ENCODE measurements around the gene SHQ1. TPM values are rescaled to one million over a fixed set of nuclear protein-coding genes. Genes with fewer than 3 reads are reported as not detected.
A peak's percentile ranks its signal among the peaks of the same experiment; 100 is the strongest.

The SHQ1 gene
- total RNA-seq, 1 experiment from 2014 or later: 24.8 TPM

DNA sequence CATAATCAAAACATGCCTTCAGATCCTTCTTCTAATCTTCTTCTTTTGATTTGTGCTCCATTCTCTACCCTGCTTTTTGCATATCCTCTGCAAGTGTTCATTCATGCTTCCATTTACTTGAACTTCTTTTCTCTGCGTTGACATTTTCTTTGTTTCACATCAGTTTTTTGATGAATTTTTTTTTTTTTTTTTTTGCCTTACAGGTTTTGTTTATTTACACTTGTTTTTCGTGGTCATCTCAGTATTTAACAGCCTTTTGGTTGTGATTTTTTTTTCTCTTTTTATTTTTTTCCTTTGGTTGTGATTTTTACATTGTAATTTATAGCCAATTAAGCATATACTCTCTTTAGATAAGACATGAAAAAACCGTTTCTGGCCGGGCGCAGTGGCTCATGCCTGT lies 11.8 kb upstream of the SHQ1 start:
- ChIA-PET POLR2A (ENCODE audit: unreplicated experiment) (no interaction called here), CTCF (no interaction called here)
- TF ChIP-seq CTCF (conservative IDR thresholded peaks at IDR 0.05) (no peak), EZH2 (IDR thresholded peaks at IDR 0.05; ENCODE audit: low read depth) (no peak)
- no peak overlapping the region for H2AFZ ChIP-seq
- H3K27me3 ChIP-seq (ENCODE audit: insufficient read depth, low read depth): no peaks in the 10 kb centered on the region
- no peak overlapping the region for H3K4me2 ChIP-seq
- H3K4me1 ChIP-seq (replicated peaks; ENCODE audit: insufficient read depth): no peaks in the 10 kb centered on the region
- no peaks in the 10 kb centered on the region for H3K36me3 ChIP-seq (ENCODE audit: low read depth)
- no peaks in the 10 kb centered on the region for H3F3A ChIP-seq (ENCODE audit: insufficient read depth, low read depth)
- no peaks in the 10 kb centered on the region for H3K79me2 ChIP-seq (ENCODE audit: low read depth)
- no peak for DNase-seq
- no peak overlapping the region for H3K4me3 ChIP-seq
- no peak overlapping the region for H3K27ac ChIP-seq
- no peaks in the 10 kb centered on the region for H3K9me2 ChIP-seq (ENCODE audit: insufficient read depth)
- BruUV-seq (replicated peaks): no TSS peak
- H3K9me3 ChIP-seq (ENCODE audit: insufficient read depth, low read depth): no peaks in the 10 kb centered on the region
- intact Hi-C loops (cut with micrococcal nuclease; ENCODE audit: unreplicated experiment): no loop called here
- no peaks in the 10 kb centered on the region for H4K20me1 ChIP-seq (ENCODE audit: insufficient read depth)

DNA sequence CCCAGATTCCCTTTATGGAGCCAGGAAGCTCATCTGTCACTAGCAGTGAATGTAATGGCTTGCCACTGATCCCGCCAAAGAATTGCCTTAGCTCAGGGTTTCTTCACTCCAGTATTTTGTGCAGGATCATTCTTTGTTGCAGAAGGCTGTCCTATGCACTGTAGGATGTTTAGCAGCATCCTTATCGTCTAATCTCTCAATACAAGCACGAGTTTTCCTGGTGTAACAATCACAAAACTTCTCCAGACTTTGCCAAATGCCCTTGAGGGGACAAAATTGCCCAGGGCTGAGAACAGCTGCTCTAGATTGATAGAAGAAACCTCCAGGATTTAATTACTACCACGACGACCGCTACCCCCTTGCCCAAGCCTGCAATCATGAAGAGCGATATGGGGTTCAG lies 6.8 kb upstream of the SHQ1 start:
- ChIA-PET POLR2A (ENCODE audit: unreplicated experiment) (no interaction called here), CTCF (no interaction called here)

DNA sequence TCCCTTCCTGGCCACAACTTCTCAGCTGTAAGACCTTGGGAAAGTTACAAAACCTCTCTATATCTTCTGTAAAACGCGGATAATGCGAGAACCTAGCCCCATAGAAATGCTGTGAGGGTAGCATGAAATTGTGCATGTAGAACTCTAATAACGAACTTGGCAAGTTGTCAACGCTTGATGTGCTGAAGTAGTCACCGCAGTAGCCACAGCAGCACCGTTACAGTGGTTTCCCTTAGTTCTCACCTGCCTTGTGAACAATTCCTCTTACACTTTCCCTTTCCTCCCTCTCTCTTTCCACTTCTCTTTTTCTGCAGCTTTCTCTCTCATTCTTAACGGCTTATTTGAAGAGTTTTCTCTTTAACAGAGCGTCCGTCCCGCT lies 447 bp upstream of the SHQ1 start:
- H3K9me2 ChIP-seq (ENCODE audit: insufficient read depth): no peaks in the 10 kb centered on the region
- no peak for DNase-seq
- H3K9me3 ChIP-seq (ENCODE audit: insufficient read depth, low read depth): no peaks in the 10 kb centered on the region
- no peak overlapping the region for H3K27ac ChIP-seq
- no peaks in the 10 kb centered on the region for H3F3A ChIP-seq (ENCODE audit: insufficient read depth, low read depth)
- CTCF ChIA-PET: interaction anchor here (0.6 kb wide), 1 partner anchor 459 kb away, joined by 3 read pairs; no protein-coding TSS in a partner anchor
- intact Hi-C loops (cut with micrococcal nuclease; ENCODE audit: unreplicated experiment): loop anchor here (2.0 to 5.0 kb wide), 2 partner anchors 39 to 238 kb away; partner anchors contain the start of gene GXYLT2
- no peaks in the 10 kb centered on the region for H3K27me3 ChIP-seq (ENCODE audit: insufficient read depth, low read depth)
- peak overlapping the region; percentile 95 for H2AFZ ChIP-seq
- H3K79me2 ChIP-seq (ENCODE audit: low read depth): peaks cover 28% of the 10 kb centered on the region
- no peaks in the 10 kb centered on the region for H3K36me3 ChIP-seq (ENCODE audit: low read depth)
- TF ChIP-seq EZH2 (IDR thresholded peaks at IDR 0.05; ENCODE audit: low read depth) (no peak), CTCF (conservative IDR thresholded peaks at IDR 0.05) (no peak)
- peak overlapping the region; percentile 97 for H3K4me2 ChIP-seq
- POLR2A ChIA-PET (ENCODE audit: unreplicated experiment): interaction anchor here (0.7 kb wide), 1 partner anchor 918 kb away, joined by 5 read pairs; no protein-coding TSS in a partner anchor
- no TSS peak for BruUV-seq (replicated peaks)
- peak overlapping the region; percentile 81 for H3K4me3 ChIP-seq
- H4K20me1 ChIP-seq (ENCODE audit: insufficient read depth): peaks cover 6% of the 10 kb centered on the region; the same call in 1 of the 2 replicates
- H3K4me1 ChIP-seq (replicated peaks; ENCODE audit: insufficient read depth): peaks cover 20% of the 10 kb centered on the region; the same call in 1 of the 2 replicates

More for the DNA sequence above, 6.8 kb upstream of the SHQ1 start:
- Histone ChIP-seq H3K36me3 (ENCODE audit: low read depth) (no peaks in the 10 kb centered on the region), H3K79me2 (ENCODE audit: low read depth) (no peaks in the 10 kb centered on the region), H3K27me3 (ENCODE audit: insufficient read depth, low read depth) (no peaks in the 10 kb centered on the region), H3K9me2 (ENCODE audit: insufficient read depth) (no peaks in the 10 kb centered on the region), H3K4me2 (no peak overlapping the region), H3K27ac (no peak overlapping the region), H3F3A (ENCODE audit: insufficient read depth, low read depth) (no peaks in the 10 kb centered on the region), H4K20me1 (ENCODE audit: insufficient read depth) (no peaks in the 10 kb centered on the region), H2AFZ (no peak overlapping the region), H3K4me1 (replicated peaks; ENCODE audit: insufficient read depth) (no peaks in the 10 kb centered on the region), H3K9me3 (ENCODE audit: insufficient read depth, low read depth) (no peaks in the 10 kb centered on the region), H3K4me3 (no peak overlapping the region)
- no TSS peak for BruUV-seq (replicated peaks)
- DNase-seq: peak in 1 of 2 experiments; percentile 35
- TF ChIP-seq CTCF (conservative IDR thresholded peaks at IDR 0.05) (no peak), EZH2 (IDR thresholded peaks at IDR 0.05; ENCODE audit: low read depth) (no peak)
- intact Hi-C loops (cut with micrococcal nuclease; ENCODE audit: unreplicated experiment): no loop called here
